ENCODE data around the gene LRRFIP1.
"Not testable (repeated sequence)": the region's sequence is repeated elsewhere in the genome, so short reads cannot be mapped to it uniquely, and the experiment has no call there.

The LRRFIP1 gene

DNA sequence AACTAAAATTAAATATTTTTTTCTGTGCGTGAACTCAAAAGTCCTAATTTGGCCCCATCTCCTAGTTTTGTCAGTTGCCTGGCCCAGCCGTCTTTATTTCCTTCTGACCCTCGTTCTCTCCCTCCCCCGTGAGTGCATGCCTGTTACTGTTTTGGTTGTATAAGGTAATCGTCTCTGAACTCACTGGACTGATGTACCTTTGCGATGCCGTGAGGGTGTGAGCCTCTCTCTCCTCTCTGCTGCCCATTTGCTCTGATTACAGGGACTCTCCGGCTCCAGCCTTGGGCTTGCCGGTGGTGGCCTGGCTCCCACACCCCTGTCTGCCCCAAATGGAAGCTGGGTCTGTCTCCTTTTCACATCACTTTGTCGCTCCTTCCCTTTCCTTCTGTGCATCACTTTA lies 104.7 kb downstream of the LRRFIP1 start:
- DNase-seq, result no peak

DNA sequence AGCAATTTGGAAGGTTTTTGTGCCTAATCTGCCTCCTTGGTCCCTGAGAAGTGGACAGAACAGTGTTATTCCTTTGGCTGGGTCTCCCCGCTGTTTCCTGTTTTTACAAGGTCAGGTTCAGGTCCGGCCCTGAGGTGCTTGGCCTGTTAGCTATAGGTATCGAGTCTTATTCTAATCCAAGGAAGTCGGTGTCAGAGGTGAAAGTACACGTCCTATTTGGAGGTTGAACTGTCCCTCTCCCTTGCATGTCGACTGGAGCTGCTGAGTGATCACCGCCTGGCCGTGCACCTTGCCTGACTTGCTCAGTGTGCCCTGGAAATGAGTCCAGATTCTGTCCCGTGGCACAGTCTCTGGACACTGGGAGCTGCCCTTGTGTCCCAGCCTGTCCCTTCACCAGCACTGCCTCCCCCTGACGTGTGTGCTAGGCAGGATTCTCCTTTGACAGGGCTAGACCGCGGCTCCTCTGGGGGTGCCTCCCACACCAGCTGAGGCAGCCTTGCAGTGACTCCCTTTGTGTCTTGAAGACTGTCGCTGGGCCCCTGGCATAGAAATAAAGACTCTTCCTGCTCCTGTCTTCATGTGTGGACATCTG lies 105.5 kb downstream of the LRRFIP1 start:
- DNase-seq, result no peak

DNA sequence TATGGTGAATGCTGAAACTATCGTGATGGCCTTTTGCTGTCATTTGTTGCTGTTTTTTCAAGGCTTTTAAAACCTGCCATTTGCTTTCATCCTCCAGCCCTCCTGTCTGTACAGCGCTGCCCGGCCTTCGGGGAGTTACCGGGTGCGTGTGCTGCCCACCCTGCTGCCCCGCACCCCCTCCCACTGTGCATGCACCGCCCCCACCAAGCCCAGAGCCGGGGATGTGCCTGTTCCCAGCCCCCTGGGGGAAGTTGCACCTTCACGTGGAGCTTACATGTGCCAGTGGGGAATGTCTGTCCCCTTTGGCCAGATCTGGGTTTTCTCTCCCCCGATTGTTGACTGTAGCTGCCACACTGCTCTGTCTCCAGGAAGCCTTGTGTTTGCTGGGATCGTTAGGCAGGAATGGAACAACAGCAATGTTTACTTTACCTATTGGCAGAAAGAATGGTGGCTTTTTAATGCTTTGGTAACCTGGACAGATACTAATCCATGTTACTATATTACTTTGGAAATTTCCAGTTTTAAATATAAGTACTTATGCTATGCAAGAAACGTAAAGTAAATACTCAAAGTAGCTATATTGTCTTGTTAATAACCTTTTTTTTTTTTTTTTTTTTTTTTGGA lies 106.4 kb downstream of the LRRFIP1 start:
- DNase-seq, result no peak

DNA sequence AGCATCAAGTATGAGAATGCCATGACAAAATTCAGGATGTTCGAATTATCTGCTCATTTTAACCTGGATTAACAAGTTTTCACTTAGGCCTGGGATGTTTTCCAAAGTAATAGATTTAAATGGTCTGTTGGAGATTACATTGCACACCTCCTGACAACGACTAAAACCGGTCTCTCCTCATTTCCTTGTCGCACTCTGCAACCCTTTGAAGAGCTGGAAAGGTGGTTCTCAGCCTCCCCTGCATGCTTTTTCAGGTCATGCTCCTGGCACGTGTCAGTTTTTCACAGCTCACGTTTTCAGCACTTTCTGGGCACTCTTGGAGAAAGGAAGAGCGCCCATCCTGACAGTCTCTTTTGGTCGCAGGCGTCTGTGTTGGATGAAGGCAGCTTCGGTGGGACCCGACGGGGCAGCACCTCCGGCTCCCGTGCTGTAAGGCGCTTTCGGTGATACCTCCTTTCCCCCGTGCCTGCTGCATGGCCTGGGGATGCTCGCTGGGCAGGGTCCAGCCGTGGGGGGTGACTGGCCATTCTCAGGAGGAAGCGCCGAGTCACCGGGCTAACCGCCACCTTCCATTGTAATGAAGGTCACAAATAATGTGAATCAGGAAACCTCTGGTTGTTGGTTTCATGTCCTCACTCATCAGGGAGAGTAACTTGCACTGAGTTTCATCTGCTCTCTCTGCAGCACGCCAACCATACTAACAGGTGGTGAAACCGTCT lies 107.7 kb downstream of the LRRFIP1 start:
- no peak for DNase-seq

DNA sequence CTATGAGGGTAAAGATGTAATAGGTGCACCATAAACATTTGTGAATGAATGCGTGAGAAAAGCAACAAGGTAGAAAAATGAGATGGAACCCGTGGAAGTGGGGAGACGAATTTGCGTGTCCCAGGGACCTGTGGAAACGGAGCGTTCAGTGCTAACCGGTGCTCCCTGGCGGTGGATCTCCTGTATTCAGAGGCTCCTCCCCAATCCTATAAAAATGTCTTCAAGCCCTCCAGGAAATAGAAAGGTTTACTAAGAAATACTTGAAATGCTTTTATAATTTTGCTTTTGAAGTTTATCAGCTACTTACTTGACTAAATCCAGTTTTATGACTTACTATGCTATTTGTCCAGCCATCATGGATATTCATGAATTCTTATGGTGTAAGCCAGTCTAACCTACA lies 108.4 kb downstream of the LRRFIP1 start:
- no peak for DNase-seq

DNA sequence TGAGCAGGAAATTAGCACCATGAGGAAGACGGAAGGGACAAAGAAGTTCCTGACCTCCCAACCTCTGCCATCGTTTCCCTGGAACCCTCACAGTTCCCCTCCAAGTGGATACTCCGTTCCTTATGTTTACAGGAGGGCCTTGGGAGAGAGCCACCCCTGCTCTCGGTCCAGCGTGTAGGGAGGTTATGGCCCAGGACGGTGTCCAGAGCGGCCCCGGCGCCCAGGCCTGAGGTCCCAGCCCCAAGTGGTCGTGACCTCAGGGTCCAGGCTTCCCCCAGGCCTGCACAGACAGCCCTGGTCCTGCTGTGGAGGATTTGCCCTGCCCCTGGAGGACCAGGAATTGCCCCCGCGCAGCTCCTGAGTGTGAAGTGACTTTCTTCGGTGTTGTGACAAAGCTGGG lies 109.4 kb downstream of the LRRFIP1 start:
- no peak for DNase-seq

DNA sequence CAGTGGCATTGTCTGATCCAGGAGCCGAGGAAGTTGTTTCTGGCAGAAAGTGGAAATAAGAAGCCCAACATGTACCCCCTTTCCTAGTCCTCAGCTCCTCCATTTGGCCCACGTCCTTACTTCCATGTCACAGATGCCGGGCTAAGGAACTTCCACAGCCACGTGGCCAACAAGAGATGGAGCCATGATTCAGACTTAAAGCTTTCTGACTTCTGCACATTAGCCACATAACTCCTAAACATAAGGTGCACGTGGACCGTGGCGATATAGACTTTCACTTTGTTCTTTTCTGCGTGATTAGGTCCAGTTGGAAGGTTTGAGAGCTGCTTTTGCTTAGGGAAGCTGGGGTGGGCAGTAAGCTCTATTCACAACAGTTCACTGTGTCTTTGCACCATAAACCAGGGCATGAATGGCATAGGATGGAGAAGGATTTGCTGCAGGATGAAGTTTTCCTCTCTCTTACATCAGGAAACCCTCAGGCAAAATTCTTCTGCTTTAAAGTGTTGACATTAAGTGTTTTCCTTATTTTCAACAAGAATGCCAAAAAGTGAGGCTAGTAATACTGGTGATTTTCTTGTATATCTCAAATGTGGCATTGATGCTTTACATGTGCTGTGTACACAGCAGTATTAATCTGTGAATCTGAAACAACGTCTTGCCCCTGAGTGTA lies 109.9 kb downstream of the LRRFIP1 start:
- DNase-seq, result no peak

DNA sequence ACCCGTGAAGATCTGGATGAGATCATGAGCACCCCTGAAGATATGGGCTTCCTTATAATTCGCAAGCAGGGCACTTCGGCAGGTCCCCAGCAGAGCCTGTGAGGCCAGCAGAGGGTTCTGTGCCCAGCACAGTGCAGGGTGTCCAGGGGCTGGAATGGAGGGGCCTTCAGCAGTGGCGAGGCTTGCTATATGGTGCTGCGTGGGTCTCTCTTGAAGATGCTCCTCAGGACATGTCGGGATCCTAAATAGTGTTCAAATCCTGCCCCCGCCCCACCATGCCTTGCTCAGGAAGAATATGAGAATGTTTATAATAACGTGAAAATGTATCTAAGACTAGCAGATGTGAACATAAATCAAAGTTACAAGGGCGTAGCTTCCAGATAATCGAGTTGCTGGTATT lies 110.9 kb downstream of the LRRFIP1 start:
- DNase-seq, result no peak

DNA sequence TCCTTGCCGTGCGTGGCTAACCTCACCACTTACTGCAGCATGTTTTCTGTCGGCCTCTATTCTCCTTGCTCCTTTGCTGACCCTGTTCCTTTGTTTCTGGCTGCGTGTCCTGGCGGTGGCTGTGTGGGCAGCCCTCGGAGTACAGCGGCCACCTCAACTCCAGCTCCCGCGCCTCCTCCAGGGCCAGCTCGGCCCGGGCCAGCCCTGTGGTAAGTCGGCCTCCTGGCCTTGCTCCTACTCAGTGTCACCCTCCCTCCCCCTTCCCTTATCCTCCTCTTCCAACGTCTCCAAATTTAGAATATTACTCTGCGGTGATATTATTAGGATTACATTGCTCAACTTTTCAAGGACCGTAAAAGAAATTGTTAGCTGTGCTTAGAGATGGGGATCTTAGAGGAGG lies 111.7 kb downstream of the LRRFIP1 start:
- DNase-seq, result no peak

DNA sequence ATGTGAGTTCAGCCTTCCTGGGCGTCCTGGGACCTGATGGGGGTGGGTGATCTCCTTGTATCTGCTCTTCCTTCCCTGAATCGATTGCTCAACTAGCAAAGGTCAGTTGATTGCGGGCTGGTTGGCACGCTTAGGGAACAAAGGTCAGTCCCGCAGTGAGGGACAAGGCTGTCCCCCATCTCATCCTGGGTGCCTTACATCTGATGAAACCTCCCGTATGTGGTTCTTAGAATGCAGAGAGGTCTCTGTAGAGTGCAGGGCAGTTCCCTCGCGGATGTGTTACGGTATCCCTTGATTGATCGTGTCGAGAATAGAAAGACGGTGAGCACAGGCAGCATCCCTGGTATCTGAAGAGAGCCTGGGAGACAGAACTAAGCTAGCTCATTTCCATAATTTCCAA lies 114.8 kb downstream of the LRRFIP1 start:
- DNase-seq, result no peak

DNA sequence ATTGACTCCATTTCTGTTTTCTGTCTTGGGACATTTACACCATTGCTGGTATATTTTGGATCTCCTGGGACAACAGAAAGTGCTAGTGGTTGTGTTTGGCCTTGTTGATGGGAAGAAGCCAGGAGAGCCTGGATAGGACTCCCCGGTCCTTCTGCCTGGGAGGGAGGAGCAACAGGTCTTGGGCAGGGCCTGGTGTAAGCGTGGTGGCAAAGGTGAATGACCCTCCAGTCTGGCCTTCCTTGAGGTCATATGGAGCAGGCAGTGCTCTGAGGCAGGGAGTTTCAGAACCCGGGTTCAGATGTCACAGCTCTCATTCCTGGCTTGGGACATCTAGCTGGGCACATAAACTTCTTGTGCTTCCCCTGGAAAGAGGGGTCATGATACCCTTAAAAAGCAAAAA lies 115.2 kb downstream of the LRRFIP1 start:
- DNase-seq, result no peak

DNA sequence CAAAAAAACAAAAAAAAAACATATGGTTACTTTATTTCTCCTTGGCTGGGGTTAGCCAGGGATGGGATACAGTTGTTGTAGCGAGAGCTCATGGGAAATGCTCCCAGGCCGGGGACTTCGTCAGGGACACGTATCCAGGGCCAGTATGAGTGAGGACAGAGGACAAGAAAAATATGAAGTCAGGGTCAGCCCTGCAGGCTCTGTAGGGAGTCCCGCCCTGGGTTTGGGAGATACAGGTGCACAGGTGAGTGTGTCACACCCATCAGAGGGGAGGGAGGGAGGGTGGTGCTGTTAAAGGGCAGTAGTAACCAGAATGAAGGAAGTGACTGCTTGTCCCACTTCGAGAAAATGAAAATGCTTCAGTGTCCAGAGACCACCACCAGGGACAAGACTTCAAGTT lies 115.6 kb downstream of the LRRFIP1 start:
- DNase-seq, result no peak

DNA sequence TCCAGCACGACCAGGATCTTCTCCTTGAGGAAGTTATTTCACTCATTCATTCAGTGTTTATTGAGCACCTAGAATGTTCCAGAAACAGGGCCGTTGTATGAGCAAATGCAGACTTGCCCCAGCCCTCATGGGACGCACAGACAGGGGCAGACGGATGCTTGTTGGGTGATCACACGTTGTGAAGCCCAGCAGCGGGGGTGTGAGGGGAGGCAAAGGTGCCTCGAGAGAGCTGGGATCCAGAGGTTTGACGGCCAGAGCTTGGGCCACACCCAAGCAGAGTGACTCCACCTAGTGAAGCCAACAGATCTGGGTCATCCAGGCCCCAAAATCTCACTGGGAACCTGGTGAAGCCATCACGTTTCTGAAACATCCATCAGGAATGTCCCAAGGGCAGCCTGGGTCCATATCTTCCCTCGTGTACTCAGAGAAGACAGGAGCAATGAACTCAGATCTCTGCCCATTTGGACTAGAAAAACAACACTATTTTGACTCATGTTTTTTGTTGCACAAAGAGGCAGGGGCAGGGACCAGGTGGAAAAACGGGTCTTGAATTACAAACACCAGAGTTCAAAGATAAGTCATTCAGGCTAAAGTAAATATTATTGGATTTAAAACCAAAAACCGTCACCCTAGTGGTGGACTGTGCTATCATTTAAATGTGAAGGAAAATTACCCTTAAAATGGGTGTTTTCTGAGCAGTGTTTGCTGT lies 116.3 kb downstream of the LRRFIP1 start:
- DNase-seq, result peak in 1 of 2 experiments; percentile 11

DNA sequence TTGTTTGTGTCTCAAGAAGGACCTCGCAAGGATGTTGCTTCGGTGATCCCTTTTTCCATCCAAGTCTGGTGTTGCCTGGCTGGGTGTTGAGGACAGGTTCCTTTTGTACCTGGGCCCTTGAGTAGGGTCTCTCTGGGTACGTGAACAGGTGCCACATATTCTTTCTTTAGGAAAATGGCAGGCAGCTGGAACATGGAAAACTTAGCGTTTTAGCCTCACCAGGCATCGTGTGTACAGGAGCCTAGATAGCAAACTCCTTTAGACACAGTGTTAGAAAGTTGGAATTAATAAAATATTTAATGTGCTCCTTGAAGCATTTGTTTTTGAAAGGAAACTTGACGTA lies 116.9 kb downstream of the LRRFIP1 start:
- no peak for DNase-seq

DNA sequence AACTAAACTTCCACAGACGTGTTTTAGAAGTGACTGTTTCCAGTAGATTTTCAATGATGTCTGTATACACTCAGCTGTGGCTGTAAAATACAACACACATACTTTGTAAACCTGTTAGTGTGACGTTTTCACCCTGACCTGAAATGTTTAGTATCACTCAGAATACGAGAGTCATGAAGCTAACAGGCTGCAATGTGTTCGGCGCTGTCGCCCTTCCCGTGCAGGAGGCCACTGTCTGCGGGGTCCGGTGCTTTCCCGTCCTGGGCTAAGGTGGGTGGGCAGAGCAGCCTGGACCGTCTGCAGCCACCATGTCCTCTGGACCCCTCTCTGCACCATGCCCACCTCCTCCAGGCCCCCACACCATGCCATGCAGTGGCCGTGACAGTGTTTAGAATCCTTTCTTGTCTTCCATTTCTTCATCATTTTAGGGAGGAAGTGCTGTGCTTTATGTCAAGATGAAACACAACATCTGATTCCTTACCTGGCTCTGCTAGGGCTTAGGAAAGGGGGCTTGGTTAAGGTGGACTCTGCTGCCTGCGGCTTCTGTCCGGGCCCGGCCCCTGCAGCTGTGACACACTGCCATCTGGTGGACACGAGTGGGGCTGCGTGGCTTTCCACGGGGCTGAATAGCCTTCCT lies 117.3 kb downstream of the LRRFIP1 start:
- DNase-seq, result peak in 1 of 2 experiments; percentile 48

DNA sequence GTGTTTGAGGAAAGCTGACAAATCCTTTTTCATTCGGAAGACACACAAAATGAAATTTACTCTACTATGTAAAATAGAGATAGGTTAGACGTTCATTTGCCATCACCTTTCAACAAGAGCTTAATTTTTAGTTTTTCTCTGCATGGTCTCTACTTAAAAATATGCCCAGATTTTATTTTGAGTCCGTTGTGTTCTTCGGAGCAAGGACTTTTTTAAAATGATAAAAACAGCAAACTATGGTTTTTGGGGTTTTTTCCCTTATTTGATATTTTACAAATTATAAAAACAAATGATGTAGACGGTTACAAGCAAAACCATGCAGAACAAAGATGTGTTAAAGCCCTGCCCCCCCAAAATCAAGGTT lies 117.8 kb downstream of the LRRFIP1 start:
- DNase-seq, result no peak

DNA sequence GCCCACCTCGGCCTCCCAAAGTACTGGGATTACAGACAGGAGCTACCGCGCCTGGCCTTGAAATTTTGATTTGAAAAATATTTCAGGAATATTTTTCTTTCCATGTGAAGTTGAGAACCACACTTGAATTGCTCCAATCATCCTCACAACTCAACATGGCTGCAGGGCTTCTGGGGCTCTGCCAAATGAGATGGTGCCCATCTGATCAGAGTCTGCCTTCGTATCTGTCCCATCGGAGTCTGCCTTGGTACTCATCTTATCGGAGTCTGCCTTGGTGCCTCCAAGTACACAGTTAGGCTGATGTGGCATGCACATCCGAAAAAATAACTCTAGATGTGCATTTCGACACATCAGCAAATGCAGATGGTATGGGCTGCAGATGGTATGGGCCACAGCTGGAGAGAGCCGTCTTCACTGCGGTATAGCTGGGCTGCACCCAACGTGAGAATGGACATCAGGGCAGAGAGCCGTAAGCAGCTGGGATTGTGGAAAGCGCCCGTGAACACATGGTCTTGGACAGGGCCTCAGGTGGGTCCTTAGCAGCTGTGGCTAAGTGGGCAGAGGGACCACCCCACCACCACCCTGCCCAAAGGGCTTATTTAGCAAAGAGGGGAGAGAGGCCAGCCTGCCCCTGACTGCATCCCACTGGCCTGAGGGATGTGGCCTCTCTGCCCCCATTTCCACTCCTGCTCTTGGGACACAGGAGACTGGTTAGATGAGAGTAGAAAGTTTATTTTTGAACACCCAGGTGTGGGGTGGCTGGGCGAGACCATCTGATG lies 119.1 kb downstream of the LRRFIP1 start:
- DNase-seq, result no peak

DNA sequence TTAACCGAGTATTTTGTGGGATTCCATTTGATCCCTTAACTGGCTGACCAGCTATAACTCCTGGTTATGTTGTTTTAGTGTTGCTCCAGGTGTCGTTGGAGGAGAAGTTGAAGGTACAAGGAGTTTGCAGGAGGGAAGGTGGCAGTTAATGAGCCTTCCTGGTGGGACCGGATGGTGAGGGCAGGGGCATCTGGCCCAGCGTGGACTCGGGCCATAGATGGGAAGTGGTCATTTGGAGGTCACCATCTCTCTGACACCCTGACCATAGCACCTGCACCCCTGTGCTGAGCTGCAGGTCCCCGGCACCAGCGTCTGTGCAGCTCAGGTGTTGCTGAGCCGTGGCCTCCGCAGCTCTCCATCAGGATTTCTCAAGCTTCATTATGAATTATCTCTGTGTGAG lies 119.8 kb downstream of the LRRFIP1 start:
- no peak for DNase-seq

DNA sequence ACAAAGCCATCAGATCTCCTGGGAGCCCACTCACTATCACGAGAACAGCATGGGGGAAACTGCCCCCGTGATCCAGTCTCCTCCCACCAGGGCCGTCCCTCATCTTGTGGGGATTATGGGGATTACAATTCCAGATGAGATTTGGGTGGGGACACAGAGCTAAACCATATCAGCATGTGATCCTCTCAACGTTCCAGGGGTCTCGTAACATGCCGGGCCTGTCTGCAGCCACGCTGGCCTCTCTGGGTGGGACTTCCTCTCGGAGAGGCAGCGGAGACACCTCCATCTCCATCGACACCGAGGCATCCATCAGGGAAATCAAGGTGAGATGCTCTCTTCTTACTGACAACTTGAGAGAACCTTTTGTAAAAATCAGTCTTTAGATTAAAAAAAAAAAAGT lies 121.6 kb downstream of the LRRFIP1 start:
- no peak for DNase-seq

DNA sequence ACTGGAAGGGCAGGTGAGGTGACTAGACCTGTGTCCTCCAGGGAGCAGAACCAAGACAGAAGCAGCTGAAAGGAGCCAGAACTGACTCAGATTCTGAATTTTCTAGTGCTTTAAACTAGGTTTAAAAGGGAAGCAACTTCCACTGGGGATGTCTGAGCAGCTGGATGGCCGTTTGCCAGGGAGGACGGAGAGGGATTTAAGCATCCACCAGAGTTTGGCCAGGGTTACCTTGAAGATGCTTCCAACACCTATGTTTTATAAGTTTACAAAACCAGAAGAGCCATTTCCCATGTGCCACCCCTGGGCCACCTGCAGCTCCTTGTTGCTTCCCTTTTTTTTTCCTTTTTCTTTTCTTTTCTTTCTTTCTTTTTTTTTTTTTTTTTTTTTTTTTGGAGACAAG lies 122.6 kb downstream of the LRRFIP1 start:
- no peak for DNase-seq

DNA sequence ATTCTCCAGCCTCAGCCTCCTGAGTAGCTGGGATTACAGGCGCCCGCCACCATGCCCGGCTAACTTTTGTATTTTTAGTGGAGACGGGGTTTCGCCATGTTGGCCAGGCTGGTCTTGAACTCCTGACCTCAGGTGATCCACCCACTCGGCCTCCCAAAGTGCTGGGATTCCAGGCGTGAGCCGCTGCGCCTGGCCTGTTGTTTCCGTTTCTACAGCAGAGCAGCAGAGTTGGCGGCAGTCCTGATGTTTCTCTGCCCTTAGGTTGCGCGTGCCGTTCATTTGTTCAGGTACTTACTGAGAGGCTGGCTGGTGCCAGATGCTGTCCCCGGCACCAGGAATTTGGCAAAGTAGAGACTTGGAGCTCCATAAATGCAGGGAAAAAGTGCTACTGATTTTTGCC lies 123.1 kb downstream of the LRRFIP1 start:
- not testable (repeated sequence) for DNase-seq

DNA sequence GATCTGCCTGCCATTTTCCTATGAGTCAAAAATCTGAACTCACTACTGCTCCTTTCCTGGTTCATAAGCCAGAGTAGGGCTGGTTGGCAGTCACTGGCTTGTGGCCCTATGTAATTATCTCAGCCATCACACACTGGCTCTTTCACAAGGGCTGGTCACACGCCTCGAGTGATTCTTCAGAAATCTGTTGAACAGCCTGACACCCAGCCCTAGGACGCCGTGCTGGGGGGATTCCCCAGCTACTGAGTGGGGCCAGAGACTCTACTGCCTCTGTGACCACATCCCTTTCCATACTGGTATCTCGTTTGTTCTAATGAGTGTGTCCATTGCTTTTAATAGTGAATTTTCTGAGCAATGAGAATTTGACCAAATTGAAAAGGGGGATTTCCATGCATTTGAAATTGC lies 125.4 kb downstream of the LRRFIP1 start:
- DNase-seq, result no peak

All from SW 1271 (cell line).